RCC 7860 (cell line): ENCODE results near the gene EMC8.
A peak's percentile ranks its signal among the peaks of the same experiment; 100 is the strongest.

Experiments
- DNase-seq: peaks from one replicate; pipeline ENCODE4 v3.0.0-alpha.2; 2015; ENCODE audit warnings: low spot score
- FAIRE-seq: peaks from 2 replicates; lab custom pipeline; 2012; peaks lifted over from hg19 to GRCh38; lab: Jason Lieb, UNC

The EMC8 gene

GRCh38 chr16:85759631-85760419 lies 39.5 kb downstream of the EMC8 start:
- DNase-seq (no peak), FAIRE-seq (no peak)

- FAIRE-seq (no peak), DNase-seq (no peak)
These were observed 40.2 kb downstream of the EMC8 start for GRCh38 chr16:85759136-85759535.

- DNase-seq (no peak), FAIRE-seq (no peak)
These were observed 42.0 kb downstream of the EMC8 start for GRCh38 chr16:85757341-85757822.

- DNase-seq (no peak), FAIRE-seq (no peak)
These were observed 43.2 kb downstream of the EMC8 start for GRCh38 chr16:85755929-85756768.

GRCh38 chr16:85754413-85754812 lies 44.9 kb downstream of the EMC8 start:
- DNase-seq, result no peak
- no peak for FAIRE-seq

- DNase-seq, result no peak
- FAIRE-seq, result no peak
These were observed 45.4 kb downstream of the EMC8 start for GRCh38 chr16:85753976-85754375.

GRCh38 chr16:85753559-85753958 lies 45.8 kb downstream of the EMC8 start:
- DNase-seq (no peak), FAIRE-seq (no peak)

- DNase-seq (no peak), FAIRE-seq (no peak)
These were observed 46.6 kb downstream of the EMC8 start for GRCh38 chr16:85752511-85753420.

GRCh38 chr16:85751698-85752501 lies 47.4 kb downstream of the EMC8 start:
- no peak for DNase-seq
- FAIRE-seq, result no peak

- peak; percentile 8 for DNase-seq
- no peak for FAIRE-seq
These were observed 48.3 kb downstream of the EMC8 start, which contains the start of gene C16orf74 for GRCh38 chr16:85750827-85751697. Gene C16orf74 (minus strand): TSS chr16:85751096. CDS start chr16:85735217, 15,879 bp downstream.

- FAIRE-seq (no peak), DNase-seq (peak; percentile 6)
These were observed 49.1 kb downstream of the EMC8 start for GRCh38 chr16:85750146-85750826.

GRCh38 chr16:85749771-85750145 lies 49.6 kb downstream of the EMC8 start:
- no peak for DNase-seq
- no peak for FAIRE-seq

GRCh38 chr16:85746460-85747215 lies 52.7 kb downstream of the EMC8 start:
- FAIRE-seq (no peak), DNase-seq (peak; percentile 59)

GRCh38 chr16:85738923-85739715 lies 60.2 kb downstream of the EMC8 start:
- DNase-seq (no peak), FAIRE-seq (no peak)

GRCh38 chr16:85736921-85737320 lies 62.4 kb downstream of the EMC8 start:
- DNase-seq (no peak), FAIRE-seq (no peak)

- DNase-seq (no peak), FAIRE-seq (no peak)
These were observed 63.4 kb downstream of the EMC8 start for GRCh38 chr16:85735946-85736345.

GRCh38 chr16:85735225-85735635 lies 64.1 kb downstream of the EMC8 start:
- no peak for DNase-seq

More at GRCh38 chr16:85735225-85735635, 64.1 kb downstream of the EMC8 start:
- no peak for FAIRE-seq
